ENCODE data around the gene RAB20.

Gene RAB20

GRCh38 chr13:110485604-110486003 lies 75.9 kb downstream of the RAB20 start:
- no peak overlapping the region for H3K27ac Mint-ChIP-seq
- H3K4me3 Mint-ChIP-seq = no peak overlapping the region
- H3K9me3 Mint-ChIP-seq = no peaks in the 10 kb centered on the region
- H3K27me3 Mint-ChIP-seq = peaks cover 2% of the 10 kb centered on the region
- H3K4me1 Mint-ChIP-seq = no peaks in the 10 kb centered on the region
- H3K36me3 Mint-ChIP-seq = no peaks in the 10 kb centered on the region

GRCh38 chr13:110484290-110485048 lies 77.1 kb downstream of the RAB20 start:
- Mint-ChIP-seq H3K9me3 (no peaks in the 10 kb centered on the region), H3K36me3 (no peaks in the 10 kb centered on the region), H3K27me3 (peaks cover 2% of the 10 kb centered on the region), H3K4me3 (no peak overlapping the region), H3K4me1 (no peaks in the 10 kb centered on the region), H3K27ac (no peak overlapping the region)

GRCh38 chr13:110483386-110483968 lies 78.0 kb downstream of the RAB20 start:
- Mint-ChIP-seq H3K9me3 (no peaks in the 10 kb centered on the region), H3K27ac (no peak overlapping the region)

GRCh38 chr13:110480161-110480560 lies 81.4 kb downstream of the RAB20 start:
- Mint-ChIP-seq H3K9me3 (no peaks in the 10 kb centered on the region), H3K27me3 (peaks cover 3% of the 10 kb centered on the region), H3K4me1 (no peaks in the 10 kb centered on the region), H3K27ac (no peak overlapping the region), H3K4me3 (no peak overlapping the region), H3K36me3 (no peaks in the 10 kb centered on the region)

More at GRCh38 chr13:110483386-110483968, 78.0 kb downstream of the RAB20 start:
- peaks cover 2% of the 10 kb centered on the region for H3K27me3 Mint-ChIP-seq
- no peaks in the 10 kb centered on the region for H3K4me1 Mint-ChIP-seq
- no peak overlapping the region for H3K4me3 Mint-ChIP-seq
- no peaks in the 10 kb centered on the region for H3K36me3 Mint-ChIP-seq

GRCh38 chr13:110479648-110480047 lies 81.9 kb downstream of the RAB20 start:
- no peaks in the 10 kb centered on the region for H3K36me3 Mint-ChIP-seq
- no peaks in the 10 kb centered on the region for H3K4me1 Mint-ChIP-seq
- H3K4me3 Mint-ChIP-seq = no peak overlapping the region
- H3K27me3 Mint-ChIP-seq = peaks cover 3% of the 10 kb centered on the region
- no peaks in the 10 kb centered on the region for H3K9me3 Mint-ChIP-seq
- no peak overlapping the region for H3K27ac Mint-ChIP-seq

GRCh38 chr13:110479215-110479545 lies 82.3 kb downstream of the RAB20 start:
- H3K9me3 Mint-ChIP-seq = no peaks in the 10 kb centered on the region
- H3K27me3 Mint-ChIP-seq = peaks cover 2% of the 10 kb centered on the region
- no peak overlapping the region for H3K27ac Mint-ChIP-seq
- no peak overlapping the region for H3K4me3 Mint-ChIP-seq
- no peaks in the 10 kb centered on the region for H3K36me3 Mint-ChIP-seq
- no peaks in the 10 kb centered on the region for H3K4me1 Mint-ChIP-seq

- Mint-ChIP-seq H3K36me3 (no peaks in the 10 kb centered on the region), H3K27me3 (peaks cover 2% of the 10 kb centered on the region), H3K4me3 (no peak overlapping the region), H3K27ac (no peak overlapping the region), H3K4me1 (no peaks in the 10 kb centered on the region), H3K9me3 (no peaks in the 10 kb centered on the region)
Measured at GRCh38 chr13:110478405-110479214, 82.9 kb downstream of the RAB20 start.

- H3K9me3 Mint-ChIP-seq = no peaks in the 10 kb centered on the region
- no peaks in the 10 kb centered on the region for H3K4me1 Mint-ChIP-seq
- H3K36me3 Mint-ChIP-seq = no peaks in the 10 kb centered on the region
- no peak overlapping the region for H3K27ac Mint-ChIP-seq
- H3K4me3 Mint-ChIP-seq = no peak overlapping the region
- peaks cover 2% of the 10 kb centered on the region for H3K27me3 Mint-ChIP-seq
Measured at GRCh38 chr13:110477706-110478245, 83.7 kb downstream of the RAB20 start.

- H3K36me3 Mint-ChIP-seq = no peaks in the 10 kb centered on the region
- H3K27ac Mint-ChIP-seq = no peak overlapping the region
- no peak overlapping the region for H3K4me3 Mint-ChIP-seq
- H3K9me3 Mint-ChIP-seq = no peaks in the 10 kb centered on the region
- H3K27me3 Mint-ChIP-seq = peaks cover 3% of the 10 kb centered on the region
- no peaks in the 10 kb centered on the region for H3K4me1 Mint-ChIP-seq
Measured at GRCh38 chr13:110476220-110476617, 85.3 kb downstream of the RAB20 start.

GRCh38 chr13:110475550-110476219 lies 85.8 kb downstream of the RAB20 start:
- peaks cover 7% of the 10 kb centered on the region for H3K27me3 Mint-ChIP-seq
- H3K27ac Mint-ChIP-seq = no peak overlapping the region
- no peaks in the 10 kb centered on the region for H3K4me1 Mint-ChIP-seq
- no peaks in the 10 kb centered on the region for H3K36me3 Mint-ChIP-seq
- H3K9me3 Mint-ChIP-seq = no peaks in the 10 kb centered on the region
- H3K4me3 Mint-ChIP-seq = no peak overlapping the region

- H3K27ac Mint-ChIP-seq = no peak overlapping the region
- H3K4me3 Mint-ChIP-seq = no peak overlapping the region
- H3K4me1 Mint-ChIP-seq = no peaks in the 10 kb centered on the region
- H3K36me3 Mint-ChIP-seq = no peaks in the 10 kb centered on the region
- no peaks in the 10 kb centered on the region for H3K9me3 Mint-ChIP-seq
- peaks cover 9% of the 10 kb centered on the region for H3K27me3 Mint-ChIP-seq
Measured at GRCh38 chr13:110475117-110475516, 86.4 kb downstream of the RAB20 start.

GRCh38 chr13:110474713-110475112 lies 86.8 kb downstream of the RAB20 start:
- Mint-ChIP-seq H3K9me3 (no peaks in the 10 kb centered on the region), H3K36me3 (no peaks in the 10 kb centered on the region), H3K27ac (no peak overlapping the region), H3K27me3 (peaks cover 9% of the 10 kb centered on the region), H3K4me1 (no peaks in the 10 kb centered on the region), H3K4me3 (no peak overlapping the region)

All from activated naive CD4-positive, alpha-beta T cell treated with anti-CD3 and anti-CD28 coated beads, Interleukin-2, amount 50 U/mL, for 24 hours (primary cell).